NCI-H1694 treated with DMSO at 0.1 percent for 48 hours (cell line): ENCODE data around the gene MME.

ENCODE experiments used
- DNase-seq: peaks from one replicate; lab custom pipeline; 2025; lab: John Stamatoyannopoulos, UW

Gene MME

DNA sequence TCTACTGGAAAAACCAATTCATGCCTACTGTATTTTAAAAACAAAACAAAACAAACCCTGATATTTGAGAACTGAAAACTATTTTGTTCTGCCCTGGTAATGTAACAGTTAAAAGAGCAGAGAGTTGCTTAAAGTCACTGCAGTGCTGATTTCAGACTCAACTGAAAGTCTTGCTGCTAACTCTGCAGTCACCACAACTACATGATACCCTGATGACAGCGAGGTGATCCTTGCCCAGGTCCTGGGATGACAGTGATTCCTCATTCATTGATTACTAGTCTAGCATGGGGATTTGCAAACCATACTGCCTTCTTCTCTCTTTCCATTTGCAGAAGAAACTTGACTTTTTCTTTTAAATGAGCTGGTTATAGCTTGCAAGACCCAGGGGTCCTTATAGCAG, 67.5 kb downstream of the MME start:
- no peak for DNase-seq

DNA sequence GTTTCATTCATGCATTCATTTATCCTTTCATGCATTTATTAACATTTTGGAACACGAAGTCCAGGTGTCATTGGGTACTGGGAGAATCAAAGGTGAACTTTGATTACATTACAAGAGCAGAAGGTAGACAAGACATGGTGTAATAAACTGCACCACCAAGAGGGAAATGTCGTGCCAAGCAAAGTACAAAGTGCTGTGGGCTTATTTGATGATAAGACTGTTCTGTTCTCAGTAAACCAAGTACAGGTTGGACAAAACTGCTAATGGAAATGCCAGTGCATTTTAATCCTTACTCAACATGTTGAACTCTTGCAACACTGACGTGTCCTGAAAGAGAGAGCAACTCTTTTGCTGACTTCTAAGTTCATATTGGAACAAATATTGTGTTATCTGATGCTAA, 69.4 kb downstream of the MME start:
- no peak for DNase-seq

GRCh38 chr3:155153242-155154186, 73.4 kb downstream of the MME start:
- no peak for DNase-seq

GRCh38 chr3:155154255-155154654, 74.1 kb downstream of the MME start:
- no peak for DNase-seq

GRCh38 chr3:155158346-155159037, 78.4 kb downstream of the MME start:
- no peak for DNase-seq

DNA sequence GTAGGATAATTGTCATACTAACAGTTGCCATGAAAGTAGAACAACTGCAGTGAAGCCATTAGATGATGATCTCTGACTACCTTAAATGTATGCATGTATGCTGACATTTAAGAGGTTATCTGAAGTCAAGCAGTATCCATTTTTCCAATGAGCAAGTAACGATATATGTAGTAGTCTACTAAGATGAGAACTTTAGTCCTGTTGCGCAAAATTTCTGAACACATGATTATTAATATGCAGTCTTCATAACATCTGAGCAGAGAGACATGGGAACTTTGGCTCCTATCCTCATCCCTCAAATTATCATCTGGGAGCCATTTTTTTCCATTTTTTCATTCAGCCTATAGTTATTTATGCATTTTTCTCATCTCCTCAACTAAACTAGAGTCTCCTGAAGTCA, 79.2 kb downstream of the MME start:
- no peak for DNase-seq

GRCh38 chr3:155161640-155162292, 81.6 kb downstream of the MME start:
- no peak for DNase-seq

- DNase-seq: no peak
Observed at GRCh38 chr3:155164306-155164705, 84.2 kb downstream of the MME start.

GRCh38 chr3:155166441-155166840, 86.3 kb downstream of the MME start:
- DNase-seq: no peak

DNA sequence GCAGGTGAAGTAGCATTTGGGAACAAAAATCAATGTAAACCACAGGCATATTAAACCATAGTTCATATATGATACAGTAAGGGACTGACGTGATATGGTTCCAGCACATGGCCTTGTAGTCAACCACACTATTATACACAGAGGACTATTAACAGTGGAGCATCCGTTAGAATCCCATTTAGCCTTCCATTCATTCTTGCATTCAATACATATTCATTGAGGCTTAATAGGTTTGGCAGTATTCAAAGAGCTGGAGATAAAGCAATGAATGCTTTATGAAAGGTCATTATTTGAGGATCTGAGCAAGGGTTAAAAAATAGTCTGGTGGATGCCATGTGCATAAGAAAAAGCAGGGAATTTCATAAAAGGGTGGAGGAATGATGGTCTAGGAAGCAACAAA, 89.1 kb downstream of the MME start:
- DNase-seq: no peak

- no peak for DNase-seq
Observed at GRCh38 chr3:155173771-155174170, 93.7 kb downstream of the MME start.

DNA sequence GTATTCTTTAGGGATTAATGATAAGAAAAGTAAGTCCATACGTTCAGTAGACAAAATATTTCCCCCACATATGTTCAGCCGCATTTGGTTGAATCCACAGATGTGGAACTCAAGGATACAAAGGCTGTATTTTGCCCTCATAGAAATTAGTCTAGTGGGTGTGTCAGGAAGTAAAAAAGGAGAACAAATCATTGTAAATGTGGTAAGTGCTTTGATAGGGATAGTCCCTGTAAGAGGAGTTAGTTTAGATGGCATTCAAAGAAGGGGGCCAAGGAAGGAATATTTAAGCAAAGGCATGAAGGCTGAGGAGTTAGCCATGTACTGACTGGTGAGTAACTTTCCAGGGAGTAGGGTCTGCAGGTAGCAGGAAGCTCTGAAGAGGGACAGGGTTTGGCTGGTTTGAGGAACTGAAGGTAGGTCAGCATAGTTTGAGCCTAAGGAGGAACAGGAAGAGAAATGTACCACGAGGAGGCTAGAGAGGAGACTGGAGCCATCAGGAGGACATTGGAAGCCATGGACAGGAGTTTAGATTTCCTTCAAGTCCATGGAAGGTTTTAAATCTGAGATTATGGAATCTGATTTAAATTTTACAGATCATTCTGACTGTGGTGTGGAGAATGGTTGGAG, 98.8 kb downstream of the MME start:
- DNase-seq: no peak

DNA sequence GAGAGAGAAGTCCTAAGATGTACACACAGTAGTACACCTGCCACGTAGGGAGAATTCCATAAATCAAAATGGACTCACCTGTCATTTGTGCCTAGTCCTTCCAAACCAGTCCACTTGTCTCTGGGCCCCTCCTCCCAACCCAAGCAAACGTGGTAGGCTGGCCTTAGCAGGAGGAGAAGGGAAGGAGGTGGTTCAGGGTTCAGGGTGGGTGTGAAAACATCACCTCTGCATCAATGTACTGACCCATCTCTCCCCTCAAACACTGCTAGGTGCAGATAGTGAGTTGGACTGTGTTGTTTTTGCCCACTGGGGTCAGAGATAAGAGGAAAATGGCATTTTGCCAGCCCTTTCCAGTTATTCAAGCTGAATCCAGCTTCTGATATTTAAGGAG, 99.3 kb downstream of the MME start:
- no peak for DNase-seq

GRCh38 chr3:155179966-155180757, 100.0 kb downstream of the MME start:
- DNase-seq: no peak

- no peak for DNase-seq
Observed at GRCh38 chr3:155182467-155182866, 102.3 kb downstream of the MME start.

DNA sequence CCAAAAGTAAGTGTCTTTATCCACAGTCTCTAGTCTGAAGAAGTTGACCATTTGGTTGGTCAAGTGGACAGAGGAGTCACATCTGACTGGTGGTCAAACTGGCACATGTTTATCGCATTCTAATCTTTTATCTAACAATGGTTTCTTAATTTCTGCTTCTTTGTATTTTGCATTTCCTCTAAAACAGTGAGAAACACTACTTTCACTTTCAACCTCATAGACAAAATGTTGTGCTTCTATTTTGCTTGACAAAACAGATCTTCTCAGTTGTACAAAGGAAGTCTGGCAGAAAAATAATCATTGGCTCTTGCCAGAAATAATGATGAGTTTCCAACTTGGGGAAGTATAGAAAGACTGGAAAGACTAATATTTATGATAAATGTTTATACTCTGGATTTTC, 103.9 kb downstream of the MME start:
- no peak for DNase-seq

GRCh38 chr3:155185631-155186071, 105.5 kb downstream of the MME start:
- DNase-seq: no peak

GRCh38 chr3:155188031-155188430, 107.9 kb downstream of the MME start:
- no peak for DNase-seq

DNA sequence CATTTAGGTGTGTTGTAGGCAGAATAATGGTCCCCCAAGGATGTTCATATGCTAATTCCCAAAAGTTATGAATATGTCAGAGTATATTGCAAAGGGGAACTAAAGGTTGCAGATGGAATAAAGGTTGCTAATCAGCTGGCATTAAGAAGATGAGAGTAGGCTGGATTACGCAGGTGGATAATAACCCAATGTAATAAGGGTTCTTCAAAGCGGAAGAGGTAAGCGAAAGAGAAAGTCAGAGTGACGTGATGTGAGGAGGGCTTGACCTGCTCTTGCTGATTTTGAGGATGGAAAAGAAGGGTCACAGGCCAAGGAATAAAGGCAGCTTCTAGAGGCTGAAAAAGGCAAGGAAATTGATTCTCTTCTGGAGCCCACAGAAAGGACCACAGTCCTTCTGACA, 109.4 kb downstream of the MME start:
- DNase-seq: no peak

- no peak for DNase-seq
Observed at GRCh38 chr3:155190691-155191090, 110.6 kb downstream of the MME start.

GRCh38 chr3:155192957-155193746, 113.0 kb downstream of the MME start:
- DNase-seq: no peak
